K562 (cell line): ENCODE results near the gene EEF1A1. TPM values are rescaled to one million over a fixed set of nuclear protein-coding genes. Genes with fewer than 3 reads are reported as not detected.

Experiments
- CBFA2T3 ChIP-seq: fragments of 450-650 bp; IDR thresholded peaks from 2 replicates; pipeline ENCODE4 v1.6.1; 2017
- CEBPB ChIP-seq: fragments of 450-650 bp; IDR thresholded peaks from 2 replicates; pipeline ENCODE4 v1.6.1; 2016; ENCODE audit warnings: missing genetic modification characterization, missing compliant biosample characterization
- CTCF ChIP-seq, 3 experiments: IDR thresholded peaks in 2 of 3; conservative IDR thresholded peaks in 1 of 3; 2 replicates each; pipeline ENCODE4 v1.5.1; 2011 to 2012; ENCODE audit warnings: low read length in 3 of 3, mild to moderate bottlenecking in 3 of 3, control low read depth in 2 of 3, improper control_type of control experiment in 1 of 3, inconsistent platforms in 1 of 3, low read depth in 1 of 3, mixed read lengths in 1 of 3, moderate library complexity in 1 of 3; ENCODE audit not compliant: insufficient read depth in 2 of 3
- ELK3 ChIP-seq: fragments of 450-650 bp; formaldehyde crosslinking; IDR thresholded peaks from 2 replicates; pipeline ENCODE4 v1.4.0; 2020; ENCODE audit warnings: mild to moderate bottlenecking
- EZH2 ChIP-seq: IDR thresholded peaks from 2 replicates; pipeline ENCODE4 v1.6.1; 2012; ENCODE audit warnings: low read depth, mild to moderate bottlenecking, inconsistent platforms, low read length, borderline replicate concordance
- MYNN ChIP-seq, 2 experiments: sonication (generic); formaldehyde crosslinking in 1 of 2; IDR thresholded peaks; 2 replicates each; pipeline versions ENCODE4 v1.5.0 to v1.6.1; 2016 to 2020; ENCODE audit warnings: antibody characterized with exemption in 1 of 2, missing genetic modification reagents in 1 of 2
- SAP30 ChIP-seq: fragments of 200-600 bp; sonication (generic); IDR thresholded peaks from 2 replicates; pipeline ENCODE4 v1.6.1; 2012; ENCODE audit warnings: borderline replicate concordance, low read depth, mild to moderate bottlenecking, moderate library complexity, low read length, control low read depth, inconsistent platforms; ENCODE audit not compliant: insufficient read depth, poor library complexity, severe bottlenecking
- SNIP1 ChIP-seq: fragments of 450-650 bp; IDR thresholded peaks from 2 replicates; pipeline ENCODE4 v1.7.1; 2017; ENCODE audit warnings: low read depth, mild to moderate bottlenecking
- TCF7 ChIP-seq: sonication (generic); IDR thresholded peaks from 2 replicates; pipeline ENCODE4 v1.6.1; 2016; ENCODE audit warnings: antibody characterized with exemption, borderline replicate concordance
- UBTF ChIP-seq, 2 experiments: IDR thresholded peaks; 2 replicates each; pipeline ENCODE4 v1.6.1; 2012; ENCODE audit warnings: improper control_type of control experiment in 2 of 2, low read depth in 2 of 2, low read length in 2 of 2, borderline replicate concordance in 1 of 2
- ZNF146 ChIP-seq: IDR thresholded peaks from one replicate; pipeline ENCODE4 v1.6.1; 2018; ENCODE audit warnings: missing compliant biosample characterization; ENCODE audit not compliant: unreplicated experiment
- ZNF431 ChIP-seq: sonication (generic); formaldehyde crosslinking; IDR thresholded peaks from 2 replicates; pipeline ENCODE4 v1.8.0; 2022; ENCODE audit warnings: mild to moderate bottlenecking, missing genetic modification reagents
- ZNF699 ChIP-seq: fragments of 250-450 bp; sonication (Bioruptor Pico); IDR thresholded peaks from 2 replicates; pipeline ENCODE4 v1.8.0; 2021; ENCODE audit warnings: mild to moderate bottlenecking, moderate library complexity; ENCODE audit not compliant: insufficient replicate concordance
- ZZZ3 ChIP-seq: fragments of 450-650 bp; IDR thresholded peaks from 2 replicates; pipeline ENCODE4 v1.6.1; 2016; ENCODE audit warnings: antibody characterized with exemption, mild to moderate bottlenecking, moderate library complexity
- polyA plus RNA-seq, 8 experiments: library from polyadenylated mRNA; depleted of rRNA in 4 of 8; stranded (reverse) in 5 of 8; unstranded in 3 of 8; fragments of >200 nt; fragmentation: Nextera tagmentation in 2 of 8; fragmentation: Illumina TruSeq in 1 of 8; extraction: Ambion mirVana in 2 of 8; extraction: Trizol in 1 of 8; gene quantifications; 2 replicates each; pipeline versions ENCODE4 v1.2.1 to v1.2.3, GENCODE V29; 2011 to 2014; ENCODE audit warnings: inconsistent platforms in 1 of 8, missing spikeins in 1 of 8
- total RNA-seq, 7 experiments: library from RNA; depleted of rRNA in 6 of 7; stranded (reverse); fragments of >200 nt in 6 of 7; fragmentation: Illumina TruSeq in 2 of 7; extraction: Trizol in 2 of 7; gene quantifications; 2 replicates each; pipeline versions ENCODE4 v1.2.1 to v1.2.3, GENCODE V29; 2011 to 2021; ENCODE audit warnings: low replicate concordance in 1 of 7
- TF ChIP-seq, protein P1 (sequence below): fragments of 450-650 bp; IDR thresholded peaks from 2 replicates; pipeline ENCODE4 v1.6.1; 2017; ENCODE audit warnings: antibody characterized with exemption

The EEF1A1 gene
- total and polyA plus RNA-seq, 9 of the 15 experiments (the other 6 are each of a cell fraction or from before 2014, with no cell fraction given) = 6,453 to 17,323 (median 11,082) TPM

- no peak for TF ChIP-seq ELK3 (CRISPR knock-in tag)
- no peak for TF ChIP-seq TCF7
- no peak for TF ChIP-seq CBFA2T3
- TF ChIP-seq, protein P1, sequence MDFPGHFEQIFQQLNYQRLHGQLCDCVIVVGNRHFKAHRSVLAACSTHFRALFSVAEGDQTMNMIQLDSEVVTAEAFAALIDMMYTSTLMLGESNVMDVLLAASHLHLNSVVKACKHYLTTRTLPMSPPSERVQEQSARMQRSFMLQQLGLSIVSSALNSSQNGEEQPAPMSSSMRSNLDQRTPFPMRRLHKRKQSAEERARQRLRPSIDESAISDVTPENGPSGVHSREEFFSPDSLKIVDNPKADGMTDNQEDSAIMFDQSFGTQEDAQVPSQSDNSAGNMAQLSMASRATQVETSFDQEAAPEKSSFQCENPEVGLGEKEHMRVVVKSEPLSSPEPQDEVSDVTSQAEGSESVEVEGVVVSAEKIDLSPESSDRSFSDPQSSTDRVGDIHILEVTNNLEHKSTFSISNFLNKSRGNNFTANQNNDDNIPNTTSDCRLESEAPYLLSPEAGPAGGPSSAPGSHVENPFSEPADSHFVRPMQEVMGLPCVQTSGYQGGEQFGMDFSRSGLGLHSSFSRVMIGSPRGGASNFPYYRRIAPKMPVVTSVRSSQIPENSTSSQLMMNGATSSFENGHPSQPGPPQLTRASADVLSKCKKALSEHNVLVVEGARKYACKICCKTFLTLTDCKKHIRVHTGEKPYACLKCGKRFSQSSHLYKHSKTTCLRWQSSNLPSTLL = no peak
- TF ChIP-seq SAP30 = no peak
- TF ChIP-seq ZNF431 = no peak
- TF ChIP-seq CTCF (IDR thresholded peaks at IDR 0.05 in 2 of 3, conservative IDR thresholded peaks at IDR 0.05 in 1 of 3; ENCODE audit: insufficient read depth in 2 of 3, low read depth in 1 of 3, low read length in 3 of 3) = no peak
- TF ChIP-seq ZNF699 = no peak
- TF ChIP-seq UBTF (IDR thresholded peaks at IDR 0.05; ENCODE audit: borderline replicate concordance in 1 of 2, low read depth in 2 of 2, low read length in 2 of 2) = no peak
- TF ChIP-seq EZH2 = no peak
- TF ChIP-seq SNIP1 = no peak
- TF ChIP-seq MYNN (IDR thresholded peaks at IDR 0.05) = no peak; the same call in 1 of the 2 replicates
- no peak for TF ChIP-seq MYNN (CRISPR knock-in tag; IDR thresholded peaks at IDR 0.05)
- TF ChIP-seq ZNF146 (CRISPR knock-in tag) = no peak
- TF ChIP-seq ZZZ3 = no peak
- TF ChIP-seq CEBPB (tag) = no peak
These were observed 725 bp downstream of the EEF1A1 start (continued) for GRCh38 chr6:73519926-73520687.
